HEK293 (cell line): ENCODE data around the gene SLC46A2.

Experiments used
- CTCF ChIA-PET: fragments of 350-600 bp; formaldehyde crosslinking; extraction: SDS; loops from one replicate; lab custom pipeline; 2021; ENCODE audit warnings: antibody characterized with exemption; lab: Yijun Ruan, JAX
- POLR2A ChIA-PET: fragments of 300-600 bp; formaldehyde crosslinking; extraction: SDS; loops from one replicate; lab custom pipeline; 2020; ENCODE audit warnings: antibody characterized with exemption, inconsistent platforms; lab: Yijun Ruan, JAX
- H3K27ac ChIP-seq: fragments of 200-500 bp; sonication (Bioruptor generic); 2 replicates; pipeline ENCODE4 v1.5.1; 2014; ENCODE audit warnings: low read depth, low read length, control low read depth, inconsistent platforms; ENCODE audit errors: extremely low read depth
- H3K36me3 ChIP-seq, 2 experiments: fragments of 200-500 bp in 1 of 2; sonication (Bioruptor generic) in 1 of 2; 1 replicate in 1 of 2; 2 replicates in 1 of 2; pipeline ENCODE4 v1.5.1; 2014 to 2017; ENCODE audit warnings: inconsistent platforms in 2 of 2, low read length in 2 of 2; ENCODE audit not compliant: control insufficient read depth in 2 of 2, insufficient read depth in 1 of 2
- H3K4me1 ChIP-seq: fragments of 200-500 bp; sonication (Bioruptor generic); 2 replicates; pipeline ENCODE4 v1.5.1; 2014; ENCODE audit warnings: mild to moderate bottlenecking, low read length, inconsistent platforms; ENCODE audit not compliant: control insufficient read depth, insufficient read depth
- H3K4me3 ChIP-seq: 2 replicates; pipeline ENCODE4 v1.5.1; 2011; ENCODE audit warnings: low read depth, mild to moderate bottlenecking, control low read depth, low read length, moderate library complexity
- H3K9me3 ChIP-seq: fragments of 200-500 bp; sonication (Bioruptor generic); 2 replicates; pipeline ENCODE4 v1.5.1; 2014; ENCODE audit warnings: low read depth, low read length, inconsistent platforms; ENCODE audit not compliant: control insufficient read depth, insufficient read depth
- FEZF1 ChIP-seq: fragments of 450-650 bp; formaldehyde crosslinking; IDR thresholded peaks from 2 replicates; pipeline ENCODE4 v1.5.1; 2016; ENCODE audit warnings: missing biosample characterization, missing genetic modification characterization
- KLF9 ChIP-seq: fragments of 450-650 bp; formaldehyde crosslinking; IDR thresholded peaks from 2 replicates; pipeline ENCODE4 v1.5.1; 2016; ENCODE audit warnings: missing biosample characterization, missing genetic modification characterization, low read depth
- REPIN1 ChIP-seq: fragments of 450-650 bp; formaldehyde crosslinking; IDR thresholded peaks from 2 replicates; pipeline ENCODE4 v1.5.1; 2017; ENCODE audit warnings: missing biosample characterization, missing genetic modification characterization, low read depth
- SCRT2 ChIP-seq: fragments of 450-650 bp; formaldehyde crosslinking; IDR thresholded peaks from 2 replicates; pipeline ENCODE4 v1.5.1; 2016; ENCODE audit warnings: missing biosample characterization, missing genetic modification characterization
- SP7 ChIP-seq: fragments of 450-650 bp; formaldehyde crosslinking; IDR thresholded peaks from 2 replicates; pipeline ENCODE4 v1.5.1; 2016; ENCODE audit warnings: missing biosample characterization, missing genetic modification characterization
- ZBTB7A ChIP-seq: fragments of 450-650 bp; formaldehyde crosslinking; IDR thresholded peaks from 2 replicates; pipeline ENCODE4 v1.5.1; 2016; ENCODE audit warnings: low read depth, missing biosample characterization, missing genetic modification characterization
- ZFHX2 ChIP-seq: fragments of 450-650 bp; formaldehyde crosslinking; conservative IDR thresholded peaks from 2 replicates; pipeline ENCODE4 v1.5.1; 2016; ENCODE audit warnings: missing biosample characterization, missing genetic modification characterization
- ZNF138 ChIP-seq: fragments of 450-650 bp; formaldehyde crosslinking; IDR thresholded peaks from 2 replicates; pipeline ENCODE4 v1.5.1; 2016; ENCODE audit warnings: missing biosample characterization, missing genetic modification characterization, borderline replicate concordance
- ZNF2 ChIP-seq: fragments of 450-650 bp; formaldehyde crosslinking; IDR thresholded peaks from 2 replicates; pipeline ENCODE4 v1.5.1; 2016; ENCODE audit warnings: missing biosample characterization, missing genetic modification characterization
- ZNF23 ChIP-seq: fragments of 450-650 bp; formaldehyde crosslinking; IDR thresholded peaks from 2 replicates; pipeline ENCODE4 v1.5.1; 2016; ENCODE audit warnings: missing biosample characterization, missing genetic modification characterization, borderline replicate concordance
- ZNF280D ChIP-seq: fragments of 450-650 bp; formaldehyde crosslinking; IDR thresholded peaks from 2 replicates; pipeline ENCODE4 v1.5.1; 2016; ENCODE audit warnings: missing biosample characterization, missing genetic modification characterization
- ZNF561 ChIP-seq: fragments of 450-650 bp; IDR thresholded peaks from 2 replicates; pipeline ENCODE4 v1.5.1; 2018; ENCODE audit warnings: missing biosample characterization, missing genetic modification characterization, borderline replicate concordance
- ZNF571 ChIP-seq: fragments of 450-650 bp; formaldehyde crosslinking; IDR thresholded peaks from 2 replicates; pipeline ENCODE4 v1.5.0; 2017; ENCODE audit warnings: missing biosample characterization, missing genetic modification characterization
- ZNF580 ChIP-seq: fragments of 450-650 bp; formaldehyde crosslinking; IDR thresholded peaks from 2 replicates; pipeline ENCODE4 v1.5.1; 2016; ENCODE audit warnings: missing biosample characterization, missing genetic modification characterization
- ZNF585B ChIP-seq: fragments of 450-650 bp; formaldehyde crosslinking; IDR thresholded peaks from 2 replicates; pipeline ENCODE4 v1.5.1; 2016; ENCODE audit warnings: missing biosample characterization, missing genetic modification characterization
- ZNF600 ChIP-seq: fragments of 450-650 bp; formaldehyde crosslinking; IDR thresholded peaks from 2 replicates; pipeline ENCODE4 v1.5.1; 2016; ENCODE audit warnings: missing biosample characterization, missing genetic modification characterization
- ZNF639 ChIP-seq: fragments of 450-650 bp; formaldehyde crosslinking; IDR thresholded peaks from 2 replicates; pipeline ENCODE4 v1.5.1; 2016; ENCODE audit warnings: missing biosample characterization, missing genetic modification characterization
- ZNF670 ChIP-seq: fragments of 450-650 bp; formaldehyde crosslinking; IDR thresholded peaks from 2 replicates; pipeline ENCODE4 v1.5.1; 2016; ENCODE audit warnings: missing biosample characterization, missing genetic modification characterization, low read depth
- ZSCAN16 ChIP-seq: fragments of 450-650 bp; formaldehyde crosslinking; IDR thresholded peaks from 2 replicates; pipeline ENCODE4 v1.5.1; 2016; ENCODE audit warnings: missing biosample characterization, missing genetic modification characterization

The SLC46A2 gene

GRCh38 chr9:112864982-112865381 lies 25.7 kb downstream of the SLC46A2 start (continued):
- TF ChIP-seq ZNF280D (tag by site-specific recombination) (no peak), ZNF23 (tag by site-specific recombination) (no peak), ZNF600 (tag by site-specific recombination) (no peak), ZFHX2 (tag by site-specific recombination) (peak; percentile 63), ZNF670 (tag by site-specific recombination) (no peak), ZNF580 (no peak), SP7 (no peak), ZNF585B (tag by site-specific recombination) (no peak), ZNF571 (no peak)

- ChIA-PET POLR2A (no interaction called here), CTCF (interaction anchor here (1.0 to 1.2 kb wide), 3 partner anchors 15 to 38 kb away, joined by 3 to 4 read pairs (median 4); no protein-coding TSS in a partner anchor)
- no peak overlapping the region for H3K27ac ChIP-seq
- H3K4me1 ChIP-seq: no peaks in the 10 kb centered on the region
- H3K4me3 ChIP-seq: no peak overlapping the region
- no peaks in the 10 kb centered on the region for H3K9me3 ChIP-seq
- H3K36me3 ChIP-seq: peaks cover 0 to 36% of the 10 kb centered on the region in 2 experiments; a peak in 2 of 3 replicates
- TF ChIP-seq ZNF561 (tag by site-specific recombination) (no peak), ZNF639 (tag by site-specific recombination) (no peak), ZNF138 (no peak), ZNF2 (tag by site-specific recombination) (no peak), SCRT2 (tag by site-specific recombination) (no peak), ZBTB7A (tag by site-specific recombination) (no peak)
These were observed 26.3 kb downstream of the SLC46A2 start for GRCh38 chr9:112864403-112864802.

- no peak for TF ChIP-seq REPIN1 (tag by site-specific recombination)
- TF ChIP-seq FEZF1 (tag by site-specific recombination): no peak
- no peak for TF ChIP-seq KLF9
- no peak for TF ChIP-seq ZSCAN16 (tag by site-specific recombination)
- Histone ChIP-seq H3K4me3 (no peak overlapping the region), H3K36me3 (peaks cover 0 to 36% of the 10 kb centered on the region in 2 experiments; a peak in 2 of 3 replicates), H3K4me1 (no peaks in the 10 kb centered on the region), H3K27ac (no peak overlapping the region), H3K9me3 (no peaks in the 10 kb centered on the region)
- POLR2A ChIA-PET: no interaction called here
- CTCF ChIA-PET: interaction anchor here (1.0 to 1.2 kb wide), 3 partner anchors 14 to 39 kb away, joined by 3 to 4 read pairs (median 4); no protein-coding TSS in a partner anchor
These were observed 26.9 kb downstream of the SLC46A2 start for GRCh38 chr9:112863746-112864145.
